ENCODE measurements around the gene RND3. TPM values are rescaled to one million over a fixed set of nuclear protein-coding genes. Genes with fewer than 3 reads are reported as not detected.

Gene RND3
- total RNA-seq, 1 donor from 2014 or later, result 26.9 TPM

GRCh38 chr2:150431561-150432311, 55.7 kb downstream of the RND3 start:
- no peaks in the 10 kb centered on the region for H3K36me3 ChIP-seq
- TF ChIP-seq CTCF (IDR thresholded peaks at IDR 0.05; ENCODE audit: borderline replicate concordance), result no peak
- H3K4me1 ChIP-seq, result no peaks in the 10 kb centered on the region
- no peaks in the 10 kb centered on the region for H3K9me3 ChIP-seq (replicated peaks)
- H3K27ac ChIP-seq (replicated peaks), result no peak overlapping the region
- DNase-seq, result no peak
- H3K4me3 ChIP-seq, result no peak overlapping the region
- intact Hi-C loops (cut with micrococcal nuclease), result no loop called here
- H3K27me3 ChIP-seq (ENCODE audit: low read depth), result no peaks in the 10 kb centered on the region

- no peaks in the 10 kb centered on the region for H3K4me1 ChIP-seq
- no peak for TF ChIP-seq CTCF (IDR thresholded peaks at IDR 0.05; ENCODE audit: borderline replicate concordance)
- no peaks in the 10 kb centered on the region for H3K9me3 ChIP-seq (replicated peaks)
- H3K4me3 ChIP-seq, result no peak overlapping the region
- no peaks in the 10 kb centered on the region for H3K27me3 ChIP-seq (ENCODE audit: low read depth)
- no peaks in the 10 kb centered on the region for H3K36me3 ChIP-seq
- intact Hi-C loops (cut with micrococcal nuclease), result no loop called here
- DNase-seq, result no peak
- no peak overlapping the region for H3K27ac ChIP-seq (replicated peaks)
Measured at GRCh38 chr2:150429384-150429961, 58.0 kb downstream of the RND3 start.

GRCh38 chr2:150428641-150429040, 58.8 kb downstream of the RND3 start:
- Histone ChIP-seq H3K27me3 (ENCODE audit: low read depth) (no peaks in the 10 kb centered on the region), H3K4me1 (no peaks in the 10 kb centered on the region), H3K36me3 (no peaks in the 10 kb centered on the region), H3K9me3 (replicated peaks) (no peaks in the 10 kb centered on the region), H3K27ac (replicated peaks) (no peak overlapping the region), H3K4me3 (no peak overlapping the region)
- DNase-seq, result no peak
- intact Hi-C loops (cut with micrococcal nuclease), result no loop called here
- TF ChIP-seq CTCF (IDR thresholded peaks at IDR 0.05; ENCODE audit: borderline replicate concordance), result no peak

- no peak overlapping the region for H3K4me3 ChIP-seq
- TF ChIP-seq CTCF (IDR thresholded peaks at IDR 0.05; ENCODE audit: borderline replicate concordance), result no peak
- DNase-seq, result no peak
- no peaks in the 10 kb centered on the region for H3K36me3 ChIP-seq
- intact Hi-C loops (cut with micrococcal nuclease), result no loop called here
- H3K27ac ChIP-seq (replicated peaks), result no peak overlapping the region
- no peaks in the 10 kb centered on the region for H3K27me3 ChIP-seq (ENCODE audit: low read depth)
- no peaks in the 10 kb centered on the region for H3K4me1 ChIP-seq
- no peaks in the 10 kb centered on the region for H3K9me3 ChIP-seq (replicated peaks)
Measured at GRCh38 chr2:150427298-150427697, 60.2 kb downstream of the RND3 start.

GRCh38 chr2:150426724-150427123, 60.7 kb downstream of the RND3 start:
- Histone ChIP-seq H3K4me3 (no peak overlapping the region), H3K27me3 (ENCODE audit: low read depth) (no peaks in the 10 kb centered on the region), H3K9me3 (replicated peaks) (no peaks in the 10 kb centered on the region), H3K36me3 (no peaks in the 10 kb centered on the region), H3K27ac (replicated peaks) (no peak overlapping the region), H3K4me1 (no peaks in the 10 kb centered on the region)
- DNase-seq, result no peak
- intact Hi-C loops (cut with micrococcal nuclease), result no loop called here
- TF ChIP-seq CTCF (IDR thresholded peaks at IDR 0.05; ENCODE audit: borderline replicate concordance), result no peak
